Esophagus squamous epithelium (tissue), 4 donors: ENCODE data around the gene TBC1D14.

Experiments used
- CTCF ChIP-seq, 6 experiments: fragments of 450-650 bp in 4 of 6; fragments of 200-600 bp in 2 of 6; sonication (generic) in 2 of 6; IDR thresholded peaks; one replicate each; pipeline ENCODE4 v1.5.1; 2016 to 2019; ENCODE audit warnings: antibody characterized with exemption in 6 of 6, mild to moderate bottlenecking in 4 of 6, moderate library complexity in 4 of 6
- POLR2A ChIP-seq, 4 donors: fragments of 450-650 bp; IDR thresholded peaks; one replicate each; pipeline ENCODE4 v1.6.1; 2017; ENCODE audit warnings: antibody characterized with exemption in 4 of 4, mild to moderate bottlenecking in 4 of 4, moderate library complexity in 3 of 4

- TF ChIP-seq POLR2A (IDR thresholded peaks at IDR 0.05) = no peak
- TF ChIP-seq CTCF (IDR thresholded peaks at IDR 0.05) = no peak
These were observed 78.5 kb downstream of the TBC1D14 start for GRCh38 chr4:6988016-6988715.
